Measurements from ENCODE around the gene TBC1D3.
"Not testable (repeated sequence)": the region's sequence is repeated elsewhere in the genome, so short reads cannot be mapped to it uniquely, and the experiment has no call there.

DNA sequence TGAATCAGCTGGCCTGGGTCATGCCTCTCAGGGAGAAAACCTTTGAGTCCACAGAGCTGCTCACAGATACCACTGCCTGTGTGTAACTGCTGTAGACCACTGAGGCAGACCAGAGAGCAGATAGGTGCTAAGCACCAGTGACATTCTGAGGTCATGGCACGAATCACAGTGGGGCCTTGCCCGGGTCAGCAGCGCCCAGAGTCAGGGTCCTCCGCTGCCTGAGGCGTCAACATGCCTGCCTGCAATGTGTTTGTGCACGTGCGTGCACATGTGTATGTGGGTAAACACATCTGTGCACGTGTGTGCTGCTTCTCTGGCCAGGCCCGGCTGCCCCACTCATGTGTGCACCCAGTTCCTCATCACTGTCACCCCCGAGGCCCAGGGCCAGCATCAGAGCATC, at the start of gene TBC1D3:
- TF ChIP-seq EZH2 (IDR thresholded peaks at IDR 0.05; ENCODE audit: borderline replicate concordance, low read depth, low read length, poor library complexity, severe bottlenecking): not testable (repeated sequence)
- TF ChIP-seq, protein P1, sequence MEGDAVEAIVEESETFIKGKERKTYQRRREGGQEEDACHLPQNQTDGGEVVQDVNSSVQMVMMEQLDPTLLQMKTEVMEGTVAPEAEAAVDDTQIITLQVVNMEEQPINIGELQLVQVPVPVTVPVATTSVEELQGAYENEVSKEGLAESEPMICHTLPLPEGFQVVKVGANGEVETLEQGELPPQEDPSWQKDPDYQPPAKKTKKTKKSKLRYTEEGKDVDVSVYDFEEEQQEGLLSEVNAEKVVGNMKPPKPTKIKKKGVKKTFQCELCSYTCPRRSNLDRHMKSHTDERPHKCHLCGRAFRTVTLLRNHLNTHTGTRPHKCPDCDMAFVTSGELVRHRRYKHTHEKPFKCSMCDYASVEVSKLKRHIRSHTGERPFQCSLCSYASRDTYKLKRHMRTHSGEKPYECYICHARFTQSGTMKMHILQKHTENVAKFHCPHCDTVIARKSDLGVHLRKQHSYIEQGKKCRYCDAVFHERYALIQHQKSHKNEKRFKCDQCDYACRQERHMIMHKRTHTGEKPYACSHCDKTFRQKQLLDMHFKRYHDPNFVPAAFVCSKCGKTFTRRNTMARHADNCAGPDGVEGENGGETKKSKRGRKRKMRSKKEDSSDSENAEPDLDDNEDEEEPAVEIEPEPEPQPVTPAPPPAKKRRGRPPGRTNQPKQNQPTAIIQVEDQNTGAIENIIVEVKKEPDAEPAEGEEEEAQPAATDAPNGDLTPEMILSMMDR (conservative IDR thresholded peaks at IDR 0.05; ENCODE audit: low read depth, low read length): not testable (repeated sequence)

Measured in A673 (cell line).